Activated CD8-positive, alpha-beta memory T cell treated with anti-CD3 and anti-CD28 coated beads, Interleukin-2, amount 10 ng/mL, durations not matched to agents 7 days and 5 days (primary cell): Measurements from ENCODE around the gene ZNF134. TPM values are rescaled to one million over a fixed set of nuclear protein-coding genes. Genes with fewer than 3 reads are reported as not detected.
A peak's percentile ranks its signal among the peaks of the same experiment; 100 is the strongest.

Source experiments
- ATAC-seq: fragments of 150-1000 bp; cut with Tn5 transposase; one replicate; pipeline ENCODE4 v1.10.0; 2021; ENCODE audit warnings: moderate library complexity
- CTCF ChIA-PET: fragments of 350-600 bp; sonication (Branson Sonifier 250); formaldehyde crosslinking; loops from one replicate; lab custom pipeline; 2021; ENCODE audit warnings: antibody characterized with exemption; lab: Charles Lee
- DNase-seq: peaks from one replicate; pipeline ENCODE4 v3.0.0-alpha.2; 2020
- H3K27ac Mint-ChIP-seq: one replicate; pipeline ENCODE4 v1.8.0; 2021; ENCODE audit warnings: mild to moderate bottlenecking, mixed read lengths
- H3K27me3 Mint-ChIP-seq: one replicate; pipeline ENCODE4 v1.8.0; 2021; ENCODE audit warnings: mixed read lengths
- H3K36me3 Mint-ChIP-seq: one replicate; pipeline ENCODE4 v1.8.0; 2021; ENCODE audit warnings: mild to moderate bottlenecking, mixed read lengths
- H3K4me1 Mint-ChIP-seq: one replicate; pipeline ENCODE4 v1.8.0; 2021; ENCODE audit warnings: mixed read lengths
- H3K4me3 Mint-ChIP-seq: one replicate; pipeline ENCODE4 v1.8.0; 2021; ENCODE audit warnings: mild to moderate bottlenecking, moderate library complexity, mixed read lengths
- H3K9me3 Mint-ChIP-seq: one replicate; pipeline ENCODE4 v1.8.0; 2022; ENCODE audit warnings: low read depth, mixed read lengths
- total RNA-seq, 2 experiments: library from RNA; stranded (reverse); gene quantifications; one replicate each; pipeline ENCODE4 v1.2.3, GENCODE V29; 2021

The ZNF134 gene
- 10 to 100 TPM; 17.8 to 19.0 TPM for total RNA-seq

DNA sequence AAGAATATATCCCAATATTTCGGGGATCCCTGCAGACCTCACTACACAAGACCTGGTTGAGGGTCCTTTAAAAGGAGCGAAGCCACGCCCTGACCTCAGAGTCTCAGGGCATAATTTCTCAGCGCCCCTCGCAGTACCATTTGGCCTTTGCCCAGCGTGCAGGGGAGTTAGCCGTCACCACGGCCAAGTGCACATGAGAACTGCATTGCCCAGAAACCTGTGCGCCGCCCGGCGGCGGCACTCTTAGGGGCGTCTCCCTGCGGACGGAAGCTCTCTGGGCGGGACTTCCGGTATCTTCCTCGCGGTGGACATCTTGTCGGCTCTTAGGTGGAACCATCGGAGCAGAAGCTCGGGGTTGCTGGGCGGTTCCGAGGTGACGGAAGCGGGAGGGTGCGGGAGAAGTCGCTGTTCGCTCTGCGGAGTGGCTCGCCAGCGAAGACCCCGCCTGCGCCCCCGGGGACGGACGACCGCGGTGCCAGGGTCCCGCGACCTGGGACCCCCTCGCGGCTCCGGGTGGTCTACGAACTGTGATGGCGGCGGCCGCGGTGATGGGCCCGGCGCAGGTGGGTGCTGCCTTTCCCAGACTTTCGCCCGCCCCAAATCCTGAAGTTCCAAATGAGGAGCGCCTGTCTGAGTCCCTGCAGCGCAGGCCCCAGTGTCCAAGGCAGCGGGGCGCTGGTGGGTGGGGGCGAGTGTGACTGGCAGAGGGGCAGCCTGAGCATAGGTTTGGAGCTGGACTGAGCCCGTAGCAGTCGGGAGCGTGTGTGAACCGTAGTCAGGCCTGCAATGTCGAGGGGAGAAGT lies at the start of gene ZNF134:
TSS of gene ZNF134 (plus strand) at position 302 of the 803 bp plus-strand sequence. CDS start 5,227 bp downstream, outside the sequence.
- Mint-ChIP-seq H3K27ac (peak within 1 kb of the TSS; percentile 82), H3K27me3 (no peaks in the 10 kb centered on the region), H3K4me1 (peaks cover 23% of the 10 kb centered on the region), H3K9me3 (peaks cover 41% of the 10 kb centered on the region), H3K36me3 (peaks cover 61% of the 10 kb centered on the region), H3K4me3 (peak within 1 kb of the TSS; percentile 96)
- DNase-seq (peak; percentile 94), ATAC-seq (peak; percentile 100)
- CTCF ChIA-PET, result interaction anchor here (0.9 to 1.1 kb wide), 5 partner anchors 13 to 114 kb away, joined by 3 to 5 read pairs (median 3); partner anchors contain the start of gene ZNF211

DNA sequence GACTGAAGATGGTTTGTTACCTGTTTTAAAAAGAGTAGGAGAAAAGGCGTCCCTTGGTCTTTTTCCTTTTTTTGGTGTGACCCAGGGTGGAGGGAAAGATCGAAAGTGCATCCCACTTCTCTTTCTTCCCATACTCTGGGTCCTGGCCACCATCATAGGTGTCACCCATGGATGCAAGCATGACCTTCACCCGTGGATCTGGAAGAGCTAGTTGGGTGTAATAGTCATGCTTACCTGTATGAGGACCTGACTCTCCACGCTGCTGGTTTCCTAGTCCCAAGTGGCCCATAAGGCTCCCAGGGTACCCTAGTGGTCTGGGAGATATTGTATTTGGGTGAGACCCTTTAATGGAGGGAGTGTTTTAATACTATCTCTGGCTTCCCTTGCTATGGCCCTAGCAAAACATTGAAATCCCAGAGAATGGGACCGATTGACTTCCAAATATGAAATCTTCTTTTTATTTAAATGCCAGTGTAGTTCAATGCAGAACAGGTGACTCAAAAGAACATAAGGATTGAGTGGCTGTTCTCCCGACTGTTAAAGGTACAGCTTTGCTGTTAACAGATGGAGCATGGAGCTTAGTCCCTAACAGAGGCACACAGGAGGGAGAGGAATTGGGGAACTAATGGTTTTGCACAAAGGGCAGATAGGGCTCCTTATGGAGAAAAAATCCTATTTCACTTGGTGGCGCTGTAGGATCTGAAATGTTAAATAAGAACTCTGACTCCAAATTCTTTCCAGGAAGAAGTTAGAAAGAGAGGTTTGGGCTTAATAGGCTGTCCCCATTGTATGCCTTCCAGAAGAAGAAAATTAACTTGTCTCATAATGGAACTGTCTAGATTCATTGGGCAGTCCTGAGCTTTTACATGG lies 47.4 kb upstream of the ZNF134 start:
- H3K4me1 Mint-ChIP-seq, result no peaks in the 10 kb centered on the region

DNA sequence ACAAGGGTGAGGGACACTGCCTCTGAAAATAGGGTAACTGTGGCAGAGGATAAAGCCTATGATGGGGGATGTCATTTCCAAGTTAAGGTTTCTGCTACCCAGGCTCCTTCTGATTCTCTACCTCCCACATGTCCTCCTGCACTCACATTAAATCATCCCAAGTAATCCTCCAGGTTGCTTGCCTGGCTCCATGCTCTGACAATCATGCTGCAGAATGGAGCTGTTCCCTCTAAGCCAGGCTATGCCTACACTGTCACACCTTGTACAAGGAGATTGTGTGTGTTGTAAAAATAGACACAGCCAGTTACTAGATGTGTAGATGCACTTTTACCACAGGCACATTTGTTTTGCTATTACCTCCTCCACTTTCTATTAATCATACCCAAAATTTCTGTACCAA lies 43.3 kb upstream of the ZNF134 start:
- CTCF ChIA-PET, result no interaction called here
- no peak for ATAC-seq
- no peak overlapping the region for H3K4me3 Mint-ChIP-seq
- no peaks in the 10 kb centered on the region for H3K4me1 Mint-ChIP-seq
- H3K27ac Mint-ChIP-seq, result no peak overlapping the region
- H3K27me3 Mint-ChIP-seq, result no peaks in the 10 kb centered on the region
- peaks cover 56% of the 10 kb centered on the region for H3K9me3 Mint-ChIP-seq
- no peak for DNase-seq
- peaks cover 54% of the 10 kb centered on the region for H3K36me3 Mint-ChIP-seq

More for the DNA sequence above, 47.4 kb upstream of the ZNF134 start:
- peak; percentile 34 for DNase-seq
- Mint-ChIP-seq H3K27me3 (no peaks in the 10 kb centered on the region), H3K36me3 (peaks cover 16% of the 10 kb centered on the region), H3K9me3 (peaks cover 40% of the 10 kb centered on the region), H3K4me3 (no peak overlapping the region), H3K27ac (no peak overlapping the region)
- CTCF ChIA-PET, result no interaction called here
- ATAC-seq, result no peak

DNA sequence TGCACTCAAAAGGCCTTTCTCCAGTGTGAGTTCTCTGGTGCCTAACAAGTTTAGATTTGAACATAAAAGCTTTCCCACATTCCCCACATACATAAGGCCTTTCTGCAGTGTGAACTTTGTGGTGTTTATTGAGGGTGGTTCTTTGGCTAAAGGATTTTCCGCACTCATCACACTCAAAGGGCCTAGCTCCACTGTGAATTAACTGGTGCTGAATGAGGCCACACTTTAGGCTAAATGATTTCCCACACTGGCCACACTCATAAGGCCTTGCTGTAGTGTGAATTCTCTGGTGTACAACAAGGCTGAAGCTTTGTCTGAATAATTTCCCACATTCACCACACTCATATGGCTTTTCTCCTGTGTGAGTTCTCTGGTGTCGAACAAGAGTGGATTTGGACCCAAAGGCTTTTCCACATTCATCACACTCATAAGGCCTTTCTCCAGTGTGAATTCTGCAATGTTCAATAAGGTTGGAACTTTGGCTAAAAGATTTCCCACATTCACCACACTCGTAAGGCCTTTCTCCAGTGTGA lies 41.6 kb upstream of the ZNF134 start:
- DNase-seq, result no peak

DNA sequence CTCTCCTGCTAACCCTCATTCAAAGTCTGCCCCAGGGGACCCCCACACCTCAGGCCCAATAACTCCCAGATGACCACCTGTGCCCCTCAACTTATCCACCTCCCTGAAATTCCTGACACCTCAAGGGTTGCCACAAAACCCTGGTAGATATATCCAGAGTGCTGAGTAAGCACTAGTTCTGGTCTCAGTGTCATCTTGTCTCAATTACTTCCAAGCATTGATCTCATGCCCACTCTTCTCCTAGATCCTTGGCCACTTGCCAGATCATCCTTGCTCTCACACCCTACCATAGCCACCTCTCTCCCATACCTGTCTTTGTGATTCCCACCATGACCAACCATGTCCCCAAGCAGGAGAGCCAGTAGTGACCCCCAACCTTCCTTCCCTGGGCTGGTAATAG lies 37.4 kb upstream of the ZNF134 start:
- DNase-seq, result no peak
- Mint-ChIP-seq H3K36me3 (peaks cover 68% of the 10 kb centered on the region), H3K4me3 (no peak overlapping the region), H3K27ac (no peak overlapping the region), H3K27me3 (no peaks in the 10 kb centered on the region), H3K9me3 (peaks cover 42% of the 10 kb centered on the region), H3K4me1 (peaks cover 12% of the 10 kb centered on the region)
- no peak for ATAC-seq
- CTCF ChIA-PET, result no interaction called here

More for the DNA sequence above, 41.6 kb upstream of the ZNF134 start:
- H3K27me3 Mint-ChIP-seq, result no peaks in the 10 kb centered on the region
- no peak for ATAC-seq
- peaks cover 65% of the 10 kb centered on the region for H3K36me3 Mint-ChIP-seq
- CTCF ChIA-PET, result no interaction called here
- H3K4me3 Mint-ChIP-seq, result no peak overlapping the region
- peaks cover 3% of the 10 kb centered on the region for H3K4me1 Mint-ChIP-seq
- no peak overlapping the region for H3K27ac Mint-ChIP-seq
- peaks cover 48% of the 10 kb centered on the region for H3K9me3 Mint-ChIP-seq

DNA sequence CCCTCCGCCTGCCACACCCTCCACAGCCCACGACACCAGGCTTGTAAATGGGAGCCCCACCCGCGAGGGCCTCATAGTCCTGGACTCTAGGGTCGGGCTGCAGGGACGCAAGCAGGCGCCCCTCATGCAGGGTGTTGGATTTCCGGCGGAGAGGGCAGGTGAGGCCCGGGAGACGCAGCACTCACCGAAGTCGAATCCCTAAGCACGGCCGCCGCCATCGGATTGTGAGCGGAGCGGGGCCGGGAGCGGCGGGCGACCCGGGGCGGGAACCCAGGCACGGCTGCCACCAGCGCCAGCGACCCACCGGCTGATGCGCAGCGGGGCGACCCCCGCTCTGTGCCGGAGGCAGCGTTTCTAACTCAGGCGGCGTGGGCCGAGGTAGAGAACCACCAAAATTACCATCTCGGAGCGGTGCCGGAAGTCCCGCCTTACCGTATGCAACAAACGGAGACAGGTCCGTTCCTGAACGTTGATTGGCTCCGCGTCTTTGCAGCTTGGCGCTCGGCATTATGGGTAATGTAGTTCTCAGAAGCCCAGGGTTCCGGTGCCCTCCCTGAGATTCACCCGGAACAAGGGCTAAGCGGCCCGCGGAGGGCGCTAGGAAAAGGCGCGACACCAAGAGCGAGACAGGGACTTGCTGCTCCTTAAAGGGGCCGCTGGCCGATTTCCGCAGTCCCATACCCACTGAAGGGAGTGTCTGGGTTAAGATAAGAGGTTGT lies 35.4 kb upstream of the ZNF134 start, which contains the start of gene ZNF416:
TSS of gene ZNF416 (minus strand) at position 425 of the 719 bp plus-strand sequence. CDS start at position 218, 207 bp downstream.
- H3K27ac Mint-ChIP-seq, result peak within 1 kb of the TSS; percentile 81
- peak within 1 kb of the TSS; percentile 77 for H3K4me3 Mint-ChIP-seq
- H3K36me3 Mint-ChIP-seq, result peaks cover 55% of the 10 kb centered on the region
- H3K9me3 Mint-ChIP-seq, result peaks cover 35% of the 10 kb centered on the region
- ATAC-seq (peak; percentile 90), DNase-seq (peak; percentile 98)
- CTCF ChIA-PET, result interaction anchor here (0.9 kb wide), 1 partner anchor 35 kb away, joined by 3 read pairs; the partner anchor contains the start of gene ZNF134
- H3K4me1 Mint-ChIP-seq, result peaks cover 15% of the 10 kb centered on the region
- H3K27me3 Mint-ChIP-seq, result no peaks in the 10 kb centered on the region

DNA sequence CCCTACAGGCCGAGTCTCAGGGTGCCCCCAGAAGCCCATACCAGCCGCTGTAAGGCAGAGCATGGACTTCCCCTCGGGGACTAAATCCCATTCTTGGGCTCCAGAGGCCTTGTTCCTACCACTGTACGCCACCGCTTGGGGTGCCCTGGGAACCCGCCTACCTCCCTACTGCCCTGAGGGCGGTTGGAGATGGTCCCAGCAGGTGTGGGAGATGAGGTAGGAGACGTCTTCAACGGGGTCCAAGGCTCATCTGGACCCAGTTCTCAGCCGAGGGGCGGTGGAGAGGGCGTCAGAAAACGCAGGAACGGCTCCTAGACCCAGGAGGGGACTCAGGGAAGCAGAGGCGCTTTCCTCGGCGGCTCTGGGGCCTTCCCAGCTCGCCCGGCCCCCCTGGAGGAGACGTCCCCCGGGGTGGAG lies 30.9 kb upstream of the ZNF134 start:
- peaks cover 49% of the 10 kb centered on the region for H3K36me3 Mint-ChIP-seq
- CTCF ChIA-PET, result interaction anchor here (1.7 kb wide), 1 partner anchor 193 kb away, joined by 4 read pairs; the partner anchor contains the start of gene ZNF548
- peaks cover 29% of the 10 kb centered on the region for H3K4me1 Mint-ChIP-seq
- peak overlapping the region; percentile 87 for H3K4me3 Mint-ChIP-seq
- peak overlapping the region; percentile 88 for H3K27ac Mint-ChIP-seq
- H3K27me3 Mint-ChIP-seq, result no peaks in the 10 kb centered on the region
- H3K9me3 Mint-ChIP-seq, result peaks cover 30% of the 10 kb centered on the region
- no peak for DNase-seq
- no peak for ATAC-seq

DNA sequence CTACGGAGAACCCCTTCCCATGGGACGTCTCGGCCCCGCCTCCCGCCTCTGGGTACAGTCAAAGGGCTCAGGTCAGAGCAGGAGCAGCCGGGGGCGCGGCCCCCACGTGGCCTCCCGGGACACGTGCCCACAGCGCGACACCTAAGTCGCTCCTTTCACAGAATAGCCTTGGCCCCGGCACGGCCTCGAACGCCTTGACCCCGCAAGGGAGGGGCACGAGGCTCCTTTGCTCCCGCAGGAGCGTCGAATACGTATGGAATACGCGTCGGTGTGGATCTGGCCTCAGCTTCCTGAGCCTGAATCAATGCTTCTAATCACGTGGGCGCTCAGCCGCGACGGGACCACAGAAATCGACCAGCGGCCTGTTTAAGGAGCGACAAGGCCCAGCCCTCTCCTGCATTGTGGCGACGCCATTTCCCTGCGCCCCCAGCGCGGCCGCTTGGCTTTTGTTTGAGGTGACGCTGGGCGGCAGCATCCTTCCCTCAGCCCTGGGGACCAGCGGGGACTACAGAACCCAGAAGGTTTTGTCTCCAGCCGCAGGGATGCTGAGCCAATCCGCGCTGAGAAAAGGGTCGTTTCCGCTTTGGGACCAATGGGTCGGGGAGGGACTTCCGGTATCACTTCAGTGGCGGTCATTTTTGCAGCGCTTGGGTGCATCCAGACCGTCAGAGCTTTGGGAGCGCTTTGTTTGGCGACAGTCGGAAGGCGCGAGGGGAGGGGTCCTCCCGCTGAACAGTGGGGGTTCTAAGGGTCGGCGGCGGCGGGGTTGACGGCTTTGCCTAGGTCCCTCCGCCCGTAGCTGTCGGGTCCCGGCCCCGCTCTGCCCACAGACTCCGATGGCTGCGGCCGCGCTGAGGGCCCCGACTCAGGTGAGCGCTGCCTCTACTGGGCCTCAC lies 30.3 kb upstream of the ZNF134 start, which contains the start of gene ZIK1:
TSS of gene ZIK1 (plus strand) at position 625 of the 896 bp plus-strand sequence. CDS start at position 837, 212 bp downstream.
- DNase-seq (peak; percentile 96), ATAC-seq (peak; percentile 93)
- Mint-ChIP-seq H3K36me3 (peaks cover 55% of the 10 kb centered on the region), H3K9me3 (peaks cover 33% of the 10 kb centered on the region), H3K4me1 (peaks cover 28% of the 10 kb centered on the region), H3K4me3 (peak within 1 kb of the TSS; percentile 87), H3K27me3 (no peaks in the 10 kb centered on the region), H3K27ac (peak within 1 kb of the TSS; percentile 88)
- CTCF ChIA-PET, result interaction anchor here (1.7 kb wide), 1 partner anchor 194 kb away, joined by 4 read pairs; the partner anchor contains the start of gene ZNF548

DNA sequence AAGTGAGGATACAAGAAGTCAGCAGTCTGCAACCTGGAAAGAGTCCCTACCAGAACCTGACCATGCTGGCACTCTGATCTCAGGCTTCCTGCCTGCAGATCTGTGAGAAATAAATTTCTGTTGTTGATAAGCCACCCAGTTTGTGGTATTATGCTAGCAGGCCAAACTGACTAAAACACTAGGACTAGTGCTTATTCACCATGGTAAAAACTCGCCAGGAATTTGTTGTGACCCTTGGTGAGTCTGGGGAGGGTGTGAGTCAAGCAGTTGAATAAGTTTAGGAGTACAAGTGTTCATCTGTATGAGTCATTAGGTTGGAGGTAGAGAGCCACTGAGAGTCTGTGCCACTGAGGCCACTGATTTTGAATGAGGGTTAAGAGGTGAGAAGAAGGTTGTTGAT lies 26.5 kb upstream of the ZNF134 start:
- Mint-ChIP-seq H3K36me3 (peaks cover 78% of the 10 kb centered on the region), H3K27ac (no peak overlapping the region)

DNA sequence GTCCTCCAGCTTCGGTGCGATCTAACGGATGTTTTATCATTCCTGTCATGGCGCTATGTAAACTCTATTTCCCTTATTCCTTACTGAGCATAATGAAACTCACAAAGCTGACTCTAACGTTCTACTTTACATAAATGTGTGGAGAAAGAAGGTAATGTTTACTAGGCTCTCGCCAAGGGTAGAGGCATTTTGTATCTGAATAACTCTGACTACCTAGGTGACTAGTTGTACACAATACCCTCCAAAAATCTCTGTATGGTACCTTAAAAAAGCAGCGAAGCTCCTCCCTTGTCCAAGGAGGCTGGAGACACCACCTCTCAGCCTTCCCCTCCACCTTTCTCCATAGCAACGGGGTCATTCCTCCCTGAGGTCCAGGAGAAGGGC lies 14.7 kb upstream of the ZNF134 start:
- H3K36me3 Mint-ChIP-seq, result peaks cover 39% of the 10 kb centered on the region
- ATAC-seq (no peak), DNase-seq (no peak)
- H3K4me3 Mint-ChIP-seq, result peak overlapping the region; percentile 80
- CTCF ChIA-PET, result no interaction called here
- H3K9me3 Mint-ChIP-seq, result peaks cover 28% of the 10 kb centered on the region
- peaks cover 17% of the 10 kb centered on the region for H3K4me1 Mint-ChIP-seq
- H3K27me3 Mint-ChIP-seq, result no peaks in the 10 kb centered on the region
- H3K27ac Mint-ChIP-seq, result peak overlapping the region; percentile 78

More for the DNA sequence above, 26.5 kb upstream of the ZNF134 start:
- ATAC-seq (no peak), DNase-seq (no peak)
- Mint-ChIP-seq H3K27me3 (no peaks in the 10 kb centered on the region), H3K9me3 (peaks cover 38% of the 10 kb centered on the region), H3K4me1 (peaks cover 26% of the 10 kb centered on the region), H3K4me3 (no peak overlapping the region)
- CTCF ChIA-PET, result no interaction called here

DNA sequence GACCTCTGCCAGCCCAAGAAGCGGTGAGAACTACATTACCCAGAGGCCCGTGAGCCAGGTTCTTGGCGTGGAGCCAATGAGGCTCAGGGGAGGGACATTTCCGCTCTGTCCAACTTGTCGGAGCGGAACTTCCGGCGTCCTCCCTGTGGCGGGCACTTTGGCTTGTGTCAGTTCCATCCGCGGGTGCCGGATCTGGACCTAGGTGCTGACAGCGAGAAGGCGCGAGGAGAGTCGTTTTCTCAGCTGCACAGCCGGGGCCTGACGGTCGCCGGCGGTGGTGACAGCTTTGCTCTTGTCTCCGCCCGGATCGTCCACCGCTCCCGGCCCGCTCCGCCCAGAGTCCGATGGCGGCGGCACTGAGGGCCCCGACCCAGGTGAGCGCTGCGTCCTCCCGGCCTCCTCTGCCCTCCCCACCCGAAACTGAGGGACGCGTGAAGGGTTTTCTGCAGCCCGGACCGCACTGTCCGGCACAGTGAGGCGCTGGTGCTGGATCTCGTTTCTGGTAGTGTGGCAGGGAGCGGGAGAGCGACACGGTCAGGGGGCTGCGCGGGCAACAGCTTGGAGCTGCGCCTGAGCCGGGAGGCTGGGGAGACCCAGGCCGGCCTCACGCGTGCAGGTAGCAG lies 14.2 kb upstream of the ZNF134 start, which contains the start of gene ZNF530:
TSS of gene ZNF530 (plus strand) at position 125 of the 623 bp plus-strand sequence. CDS start 4,461 bp downstream, outside the sequence.
- Mint-ChIP-seq H3K4me1 (peaks cover 17% of the 10 kb centered on the region), H3K9me3 (peaks cover 31% of the 10 kb centered on the region), H3K27me3 (no peaks in the 10 kb centered on the region), H3K4me3 (peak within 1 kb of the TSS; percentile 80), H3K27ac (peak within 1 kb of the TSS; percentile 78), H3K36me3 (peaks cover 42% of the 10 kb centered on the region)
- CTCF ChIA-PET, result interaction anchor here (1.2 to 1.4 kb wide), 3 partner anchors 14 to 82 kb away, joined by 3 to 5 read pairs (median 3); partner anchors contain the start of genes ZNF134, ZNF211 and ZNF551
- DNase-seq (peak; percentile 94), ATAC-seq (peak; percentile 99)
